Colon (tissue), 2 donors: Measurements from ENCODE around the gene HVCN1.

Experiments
- FAIRE-seq: peaks from 2 replicates; lab custom pipeline; 2012; peaks lifted over from hg19 to GRCh38; lab: Jason Lieb, UNC
- donor health status: control.
- donor health status: control.

Gene HVCN1

DNA sequence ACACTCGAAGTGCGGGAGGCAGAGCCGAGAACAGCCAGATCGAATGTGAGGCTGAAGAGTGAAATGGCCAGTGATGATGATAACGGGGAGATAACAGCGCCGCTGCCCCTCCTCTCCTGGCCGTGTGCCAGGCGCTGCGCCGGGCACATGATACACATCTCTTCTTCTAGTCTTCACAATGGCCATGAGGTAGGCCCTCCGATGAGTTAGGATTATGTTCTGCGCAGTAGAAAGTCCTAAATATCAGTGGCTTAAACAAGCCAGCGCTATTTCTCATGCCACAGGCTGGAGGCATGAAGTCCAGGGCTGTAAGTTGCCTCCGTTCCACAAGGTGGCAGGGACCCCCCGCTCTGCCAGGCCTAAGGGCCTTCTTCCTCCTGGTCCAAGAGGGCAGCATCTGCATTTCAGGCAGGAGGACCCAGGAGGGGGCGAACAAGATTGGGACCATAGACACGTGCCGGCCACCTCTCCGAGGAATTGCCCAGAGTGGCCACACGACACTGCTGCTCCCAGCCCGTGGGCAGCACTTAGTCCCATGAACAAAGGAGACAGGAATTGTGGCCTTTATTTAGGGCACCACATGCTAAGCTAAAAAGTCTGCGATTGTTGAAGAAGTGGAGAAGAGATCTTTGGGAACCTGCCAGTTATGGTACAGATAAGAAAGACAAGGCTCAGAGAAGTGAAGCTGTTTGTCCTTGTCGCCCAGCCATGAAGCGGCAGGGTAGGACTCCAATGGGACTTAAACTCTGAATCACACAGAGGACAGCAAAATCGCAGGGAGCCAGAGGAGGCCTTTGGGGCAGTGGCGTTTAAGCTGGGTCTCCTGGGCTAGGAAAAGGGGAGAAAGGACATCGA lies 10.9 kb upstream of the HVCN1 start:
- FAIRE-seq = no peak

GRCh38 chr12:110698171-110698902 lies 9.4 kb upstream of the HVCN1 start:
- no peak for FAIRE-seq

DNA sequence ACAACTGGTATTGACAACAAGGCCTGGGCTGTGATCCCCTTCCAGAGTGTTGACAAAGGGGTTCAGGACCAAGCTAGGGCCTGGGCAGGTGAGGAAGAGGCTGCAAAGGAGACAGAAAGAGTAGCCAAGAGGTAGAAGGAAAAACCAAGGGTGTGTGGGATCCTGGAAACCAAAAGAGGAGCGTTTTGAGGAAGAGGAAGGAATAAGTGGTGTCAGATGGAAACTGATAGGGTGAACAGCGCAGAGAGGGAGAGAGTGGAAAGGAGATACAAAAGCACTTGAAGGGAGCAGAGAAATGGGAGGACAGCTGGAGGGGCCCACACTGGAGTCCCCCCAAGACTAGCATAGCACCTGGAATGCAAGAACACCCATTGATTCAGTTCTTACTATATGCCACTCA lies 8.3 kb upstream of the HVCN1 start:
- FAIRE-seq = no peak

GRCh38 chr12:110696283-110696682 lies 7.4 kb upstream of the HVCN1 start:
- FAIRE-seq = no peak

- FAIRE-seq = no peak
Observed at GRCh38 chr12:110694330-110694901, 5.5 kb upstream of the HVCN1 start.

DNA sequence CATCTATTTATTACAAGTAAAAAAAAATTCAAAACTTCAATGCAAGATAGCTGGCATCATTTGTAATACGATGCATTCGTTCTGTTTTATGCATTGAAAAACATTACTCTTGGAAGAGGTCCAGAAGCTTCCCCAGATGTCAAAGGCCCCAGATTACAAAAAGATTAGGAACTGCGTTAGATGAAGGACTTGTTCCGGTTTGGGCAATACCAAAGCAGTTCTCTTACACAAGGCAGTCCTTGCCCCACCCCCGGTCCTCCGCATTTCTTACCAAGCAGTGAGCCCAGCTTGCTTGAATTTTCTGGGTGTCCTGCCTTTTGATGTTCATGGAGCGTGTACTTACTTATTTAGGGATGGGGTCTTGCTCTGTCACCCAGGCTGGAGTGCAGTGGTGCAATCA lies 4.8 kb upstream of the HVCN1 start:
- FAIRE-seq = no peak

GRCh38 chr12:110690127-110690430 lies 1.2 kb upstream of the HVCN1 start:
- FAIRE-seq = no peak

DNA sequence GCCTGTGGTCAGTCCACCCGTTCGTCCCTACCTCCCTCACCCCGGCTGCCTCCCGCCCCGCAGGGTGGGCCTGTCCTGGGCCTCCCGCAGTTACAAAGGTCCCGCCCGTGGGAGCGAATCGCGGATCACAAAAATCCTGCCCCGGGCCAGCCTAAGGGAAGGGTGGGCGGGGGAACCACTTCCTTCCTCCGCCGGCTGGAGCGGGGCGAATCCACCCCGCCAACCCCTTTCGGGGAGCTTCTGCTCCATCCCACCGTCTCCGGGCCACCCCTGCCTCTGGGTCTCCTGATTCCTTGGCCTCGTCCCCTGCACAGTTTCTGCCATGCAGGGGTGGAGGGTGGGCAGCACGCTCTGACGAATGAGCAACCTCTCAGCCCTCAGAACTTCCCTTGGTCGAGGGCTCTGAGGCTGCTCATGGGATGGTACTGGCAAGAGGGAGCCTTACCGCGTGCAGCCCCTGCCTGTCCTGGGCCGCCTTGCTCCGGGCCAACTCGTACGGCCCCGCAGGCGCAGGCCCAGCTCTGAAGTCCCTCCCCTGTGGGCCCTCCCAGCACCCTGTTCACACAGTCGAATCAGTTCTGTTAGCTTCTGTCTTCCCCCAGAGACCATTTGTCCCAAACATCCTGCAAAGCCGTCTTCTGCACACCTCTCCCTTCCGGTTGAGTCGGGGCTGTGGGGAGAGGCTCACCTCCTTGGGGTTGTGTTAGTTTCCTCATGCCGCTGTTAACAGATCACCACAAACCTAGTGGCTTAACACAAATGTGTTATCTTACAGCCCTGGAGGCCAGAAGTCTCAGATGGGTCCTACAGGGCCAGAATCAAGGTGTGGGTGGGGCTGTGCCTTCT lies 589 bp upstream of the HVCN1 start:
- no peak for FAIRE-seq

- no peak for FAIRE-seq
Observed at GRCh38 chr12:110687396-110688169, 1.3 kb downstream of the HVCN1 start.

GRCh38 chr12:110686294-110686903 lies 2.5 kb downstream of the HVCN1 start:
- no peak for FAIRE-seq

DNA sequence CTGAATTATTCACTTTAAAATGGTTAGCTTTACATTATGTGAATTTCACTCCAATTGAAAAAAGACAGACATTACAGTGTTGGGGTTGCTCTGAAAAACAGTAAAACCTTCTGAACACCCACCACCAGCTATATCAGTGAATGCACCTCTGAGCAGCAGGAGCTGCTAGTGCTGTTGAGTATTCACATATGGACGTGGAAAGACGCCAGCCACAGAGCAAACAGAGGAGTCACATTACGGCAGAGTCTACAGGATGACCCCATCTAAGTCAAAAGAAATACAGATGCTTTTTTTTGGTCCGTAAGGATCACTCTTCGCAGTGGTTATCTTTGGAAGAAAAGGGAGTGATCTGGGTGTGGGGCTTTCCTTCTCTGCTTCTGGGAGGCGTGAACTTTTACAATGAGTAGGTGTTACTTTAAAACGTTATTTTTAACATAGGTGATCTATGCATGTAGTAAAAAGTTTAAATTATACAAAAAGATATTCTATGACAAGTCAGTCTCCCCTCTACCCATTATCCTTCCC lies 4.5 kb downstream of the HVCN1 start:
- no peak for FAIRE-seq

- no peak for FAIRE-seq
Observed at GRCh38 chr12:110683888-110684287, 5.0 kb downstream of the HVCN1 start.

DNA sequence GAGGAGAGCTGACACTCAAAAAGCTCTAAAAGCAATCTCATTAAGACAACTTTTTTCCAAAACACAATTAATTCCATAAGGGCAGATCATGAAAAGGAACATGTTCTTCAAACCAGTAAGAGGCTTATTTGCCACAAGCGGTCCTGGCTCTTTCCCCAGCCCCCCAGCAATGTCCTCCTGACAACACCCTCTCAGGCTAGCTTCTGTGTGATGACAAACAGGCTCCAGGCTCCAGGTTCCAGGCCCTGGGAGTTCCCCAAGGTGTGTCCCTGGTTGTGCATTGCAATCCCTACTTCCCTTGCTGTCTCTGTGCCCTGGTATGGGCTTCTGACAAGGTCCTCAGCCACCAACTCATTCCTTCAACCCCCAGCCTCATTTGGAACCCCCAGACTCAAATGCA lies 8.9 kb downstream of the HVCN1 start:
- no peak for FAIRE-seq

DNA sequence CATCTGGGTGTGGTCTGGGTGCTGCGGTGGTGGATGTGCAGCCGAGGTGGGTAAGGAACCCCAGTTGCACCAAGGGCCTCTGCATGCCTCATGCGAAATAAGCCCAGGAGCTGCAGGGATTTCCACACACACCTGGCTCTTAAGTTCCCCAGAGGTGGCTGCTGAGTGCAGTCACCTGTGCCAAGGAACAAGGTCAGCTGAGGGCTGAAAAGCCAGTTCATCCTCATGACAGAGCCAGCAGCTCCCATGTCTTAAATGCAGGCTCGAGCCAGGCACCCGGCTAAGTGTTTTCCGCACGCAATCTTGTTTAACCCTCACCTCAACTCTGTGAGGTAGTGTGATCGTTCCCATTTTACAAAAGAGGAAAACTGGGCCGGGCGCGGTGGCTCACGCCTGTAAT lies 9.7 kb downstream of the HVCN1 start:
- FAIRE-seq = no peak

- FAIRE-seq = no peak
Observed at GRCh38 chr12:110677982-110678381, 10.9 kb downstream of the HVCN1 start.

GRCh38 chr12:110677206-110677911 lies 11.6 kb downstream of the HVCN1 start:
- FAIRE-seq = no peak

DNA sequence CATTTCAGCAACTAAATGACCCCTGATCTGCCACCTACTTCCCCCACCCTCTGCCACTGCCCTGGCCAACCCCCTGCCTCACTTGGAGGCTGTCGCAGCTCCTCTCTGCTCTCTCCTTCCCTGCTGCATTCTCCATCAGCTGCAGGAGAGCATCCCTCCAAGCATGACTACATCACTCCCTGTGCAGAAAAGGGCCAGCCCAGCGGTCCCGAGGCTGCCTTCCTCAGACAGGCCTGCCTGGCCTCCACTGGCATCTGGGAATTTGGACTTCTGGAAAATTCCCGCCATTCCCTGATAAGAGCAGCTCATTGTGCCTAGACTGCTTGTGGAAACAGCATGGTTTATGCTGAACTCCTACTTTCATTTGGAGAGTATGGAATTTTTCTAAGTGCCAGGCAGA lies 12.7 kb downstream of the HVCN1 start:
- no peak for FAIRE-seq

DNA sequence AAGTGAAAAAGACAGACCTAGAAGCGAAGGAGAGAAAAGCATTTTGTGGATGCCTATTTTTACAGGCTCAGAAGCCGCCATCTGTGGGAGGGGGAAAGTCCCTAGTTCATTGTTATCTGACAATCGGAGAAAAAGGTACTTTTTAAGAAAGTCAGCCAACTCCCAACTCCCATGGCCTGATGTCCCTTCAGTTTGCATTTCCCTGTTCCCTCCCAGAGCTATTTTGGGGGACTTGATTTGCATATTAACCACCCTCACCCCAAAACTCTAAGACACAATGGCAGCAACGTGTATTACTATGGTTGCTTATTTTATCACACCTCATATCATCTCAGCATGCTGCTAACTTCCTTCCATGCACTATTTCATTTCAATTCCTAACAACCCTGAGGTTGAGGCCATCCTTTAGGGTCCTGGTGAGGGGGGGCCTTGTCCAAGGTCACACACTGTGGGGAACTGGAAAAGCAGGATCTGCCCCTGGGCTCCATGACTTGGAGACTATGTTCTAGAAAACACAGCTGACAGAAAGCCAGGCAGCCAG lies 18.7 kb downstream of the HVCN1 start:
- FAIRE-seq = no peak

GRCh38 chr12:110669193-110669502 lies 19.8 kb downstream of the HVCN1 start:
- no peak for FAIRE-seq

DNA sequence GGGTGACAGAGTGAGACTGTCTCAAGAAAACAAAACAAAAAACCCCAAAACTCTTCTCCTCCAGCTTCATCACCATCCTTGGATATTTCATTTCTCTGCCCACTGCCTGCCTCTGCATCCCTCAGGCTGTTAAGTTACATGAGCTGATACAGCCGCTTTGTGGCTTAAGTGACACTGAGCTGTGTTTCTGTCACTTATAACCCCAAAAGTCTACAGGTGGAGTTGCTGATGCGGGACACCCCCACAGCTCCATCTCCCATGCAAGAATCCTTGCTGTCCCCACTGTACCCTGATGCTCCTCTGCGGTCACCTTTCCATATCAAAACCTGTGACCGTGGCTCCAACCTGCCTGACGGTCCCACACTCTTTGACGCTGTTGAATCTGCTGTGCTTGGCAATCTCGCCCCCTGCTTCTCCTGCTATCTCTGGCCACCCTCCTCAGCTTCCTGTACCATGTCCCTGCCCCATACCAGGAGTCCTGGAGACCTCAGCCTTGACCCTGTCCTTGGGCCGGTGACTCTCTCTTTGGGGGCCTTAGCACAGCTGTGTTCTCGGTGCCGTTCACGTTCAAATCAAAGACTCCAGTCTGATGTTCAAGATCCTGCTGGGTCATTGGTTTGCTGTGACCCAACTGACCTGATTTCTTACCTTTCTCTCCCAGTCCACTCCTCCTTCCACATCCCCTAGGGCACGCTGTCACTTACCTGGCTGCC lies 20.3 kb downstream of the HVCN1 start:
- no peak for FAIRE-seq
